ENCODE measurements around the gene CDHR3.

DNA sequence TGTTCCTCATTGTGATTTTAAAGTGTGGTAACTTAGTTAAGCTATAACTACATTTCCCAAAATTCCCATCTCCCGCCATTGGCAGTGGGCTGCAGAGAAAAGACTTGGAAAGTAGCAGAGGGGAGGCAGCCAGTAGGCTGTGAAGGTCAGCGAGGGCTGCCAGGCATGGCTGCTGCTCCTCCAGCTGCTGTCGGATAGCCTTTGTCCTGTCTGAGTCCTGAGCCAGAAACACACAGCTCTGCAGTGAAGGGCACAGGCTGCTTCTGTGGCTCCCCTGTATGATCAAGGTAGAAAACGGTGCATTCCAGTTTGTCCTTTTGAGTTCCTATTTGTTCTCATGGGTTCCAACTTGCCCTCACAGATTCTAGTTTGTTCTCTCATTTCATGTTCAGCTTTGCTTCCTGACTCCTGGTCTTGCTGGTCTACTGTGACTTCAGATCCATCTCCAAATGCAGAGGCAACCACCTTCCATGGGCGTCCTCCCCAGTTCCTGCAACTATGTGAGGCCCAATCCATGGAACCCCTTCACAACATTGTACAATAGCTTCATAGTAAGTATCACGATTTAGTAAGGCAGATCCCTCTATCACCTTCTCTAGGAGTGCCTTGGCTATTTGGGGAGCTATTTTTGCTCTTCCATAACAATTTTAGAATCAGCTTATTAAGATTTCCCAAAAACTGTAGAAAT is 117.4 kb downstream of the CDHR3 start:
- TF ChIP-seq, protein P1, sequence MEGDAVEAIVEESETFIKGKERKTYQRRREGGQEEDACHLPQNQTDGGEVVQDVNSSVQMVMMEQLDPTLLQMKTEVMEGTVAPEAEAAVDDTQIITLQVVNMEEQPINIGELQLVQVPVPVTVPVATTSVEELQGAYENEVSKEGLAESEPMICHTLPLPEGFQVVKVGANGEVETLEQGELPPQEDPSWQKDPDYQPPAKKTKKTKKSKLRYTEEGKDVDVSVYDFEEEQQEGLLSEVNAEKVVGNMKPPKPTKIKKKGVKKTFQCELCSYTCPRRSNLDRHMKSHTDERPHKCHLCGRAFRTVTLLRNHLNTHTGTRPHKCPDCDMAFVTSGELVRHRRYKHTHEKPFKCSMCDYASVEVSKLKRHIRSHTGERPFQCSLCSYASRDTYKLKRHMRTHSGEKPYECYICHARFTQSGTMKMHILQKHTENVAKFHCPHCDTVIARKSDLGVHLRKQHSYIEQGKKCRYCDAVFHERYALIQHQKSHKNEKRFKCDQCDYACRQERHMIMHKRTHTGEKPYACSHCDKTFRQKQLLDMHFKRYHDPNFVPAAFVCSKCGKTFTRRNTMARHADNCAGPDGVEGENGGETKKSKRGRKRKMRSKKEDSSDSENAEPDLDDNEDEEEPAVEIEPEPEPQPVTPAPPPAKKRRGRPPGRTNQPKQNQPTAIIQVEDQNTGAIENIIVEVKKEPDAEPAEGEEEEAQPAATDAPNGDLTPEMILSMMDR (IDR thresholded peaks at IDR 0.05; ENCODE audit: insufficient read depth, low read length, poor library complexity, severe bottlenecking) = no peak
- no peak for TF ChIP-seq EZH2phosphoT487 (conservative IDR thresholded peaks at IDR 0.05; ENCODE audit: low read length)

Measured in SU-DHL-6 (cell line).